Muscle of leg (tissue), 11 donors: ENCODE measurements around the gene USP13. TPM values are rescaled to one million over a fixed set of nuclear protein-coding genes. Genes with fewer than 3 reads are reported as not detected.

Experiments used
- DNase-seq: peaks from one replicate; pipeline ENCODE4 v3.0.0; 2013
- H3K27ac ChIP-seq: one replicate; pipeline ENCODE4 v1.5.1; 2013; ENCODE audit warnings: mild to moderate bottlenecking, low read length, control low read depth
- H3K27me3 ChIP-seq: one replicate; pipeline ENCODE4 v1.6.1; 2013; ENCODE audit warnings: low read length; ENCODE audit not compliant: control insufficient read depth, insufficient read depth
- H3K36me3 ChIP-seq: one replicate; pipeline ENCODE4 v1.6.1; 2013; ENCODE audit warnings: low read length; ENCODE audit not compliant: control insufficient read depth, insufficient read depth
- H3K4me1 ChIP-seq: one replicate; pipeline ENCODE4 v1.6.1; 2013; ENCODE audit warnings: low read length; ENCODE audit not compliant: control insufficient read depth, insufficient read depth
- H3K4me3 ChIP-seq: one replicate; pipeline ENCODE4 v1.5.1; 2013; ENCODE audit warnings: low read length, control low read depth
- H3K9me3 ChIP-seq: replicated peaks from 2 replicates; pipeline ENCODE4 v1.6.1; 2013; ENCODE audit warnings: low read depth, low read length; ENCODE audit not compliant: control insufficient read depth
- WGBS: methylation state at CpG from one replicate; pipeline ENCODE4 v1.1.5; 2013; ENCODE audit warnings: missing lambda C conversion rate; ENCODE audit not compliant: insufficient coverage; 5-methylcytosine and 5-hydroxymethylcytosine counted together
- polyA plus RNA-seq, 8 donors: library from polyadenylated mRNA; unstranded; fragments of 120-200 nt; gene quantifications; one replicate each; pipeline versions ENCODE4 v1.2.1 to v1.2.3, GENCODE V29; 2013; ENCODE audit warnings: inconsistent platforms in 1 of 8, low replicate concordance in 1 of 8; ENCODE audit not compliant: insufficient read length in 8 of 8, insufficient read depth in 1 of 8
- total RNA-seq: library from RNA; stranded (reverse); fragments of 120-200 nt; gene quantifications from one replicate; pipeline ENCODE4 v1.2.4, GENCODE V29; 2013

USP13 gene
- total and polyA plus RNA-seq, 9 donors: 23.9 to 48.7 (median 37.9) TPM

DNA sequence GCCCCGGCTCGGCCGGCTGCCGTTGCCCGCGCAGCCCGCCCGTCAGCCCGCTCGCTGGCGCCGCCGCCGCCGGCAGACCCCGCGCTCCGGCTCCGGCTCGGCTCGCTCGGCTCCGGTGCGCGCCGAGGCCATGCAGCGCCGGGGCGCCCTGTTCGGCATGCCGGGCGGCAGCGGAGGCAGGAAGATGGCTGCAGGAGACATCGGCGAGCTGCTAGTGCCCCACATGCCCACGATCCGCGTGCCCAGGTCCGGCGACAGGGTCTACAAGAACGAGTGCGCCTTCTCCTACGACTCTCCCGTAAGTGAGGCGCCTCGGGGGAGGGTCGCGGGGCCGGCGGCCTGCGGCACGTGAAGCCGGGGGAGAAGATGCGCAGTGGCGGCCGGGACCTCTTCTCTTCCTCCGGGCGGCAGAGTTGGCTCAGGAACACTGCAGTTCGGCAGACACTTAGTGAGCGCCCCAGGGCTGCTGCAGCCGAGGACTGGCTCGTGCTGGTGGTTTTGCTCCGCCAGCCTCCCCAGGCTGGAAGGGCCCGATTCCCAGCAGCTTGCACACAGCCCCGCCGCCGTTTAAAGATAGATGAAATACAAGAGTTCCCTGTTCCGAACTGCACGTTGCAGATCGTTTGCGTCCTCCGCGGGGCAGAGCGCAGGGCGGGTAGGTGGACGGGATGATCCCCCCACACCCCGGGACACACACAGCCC is 407 bp downstream of the USP13 start:
- Histone ChIP-seq H3K4me3 (peak overlapping the region; percentile 47), H3K4me1 (peaks cover 21% of the 10 kb centered on the region), H3K9me3 (no peaks in the 10 kb centered on the region), H3K27ac (peak overlapping the region; percentile 97), H3K27me3 (no peaks in the 10 kb centered on the region), H3K36me3 (no peaks in the 10 kb centered on the region)
- WGBS: under 1% methylated on average over 77 of the region's 77 CpGs
- DNase-seq: peak; percentile 89

GRCh38 chr3:179655236-179655635 is 2.4 kb downstream of the USP13 start:
- Histone ChIP-seq H3K9me3 (no peaks in the 10 kb centered on the region), H3K4me3 (peak overlapping the region; percentile 47), H3K27ac (peak overlapping the region; percentile 75), H3K4me1 (peaks cover 31% of the 10 kb centered on the region), H3K36me3 (no peaks in the 10 kb centered on the region), H3K27me3 (no peaks in the 10 kb centered on the region)
- WGBS: no CpG with 5 or more reads among the region's 2 CpGs
- no peak for DNase-seq

DNA sequence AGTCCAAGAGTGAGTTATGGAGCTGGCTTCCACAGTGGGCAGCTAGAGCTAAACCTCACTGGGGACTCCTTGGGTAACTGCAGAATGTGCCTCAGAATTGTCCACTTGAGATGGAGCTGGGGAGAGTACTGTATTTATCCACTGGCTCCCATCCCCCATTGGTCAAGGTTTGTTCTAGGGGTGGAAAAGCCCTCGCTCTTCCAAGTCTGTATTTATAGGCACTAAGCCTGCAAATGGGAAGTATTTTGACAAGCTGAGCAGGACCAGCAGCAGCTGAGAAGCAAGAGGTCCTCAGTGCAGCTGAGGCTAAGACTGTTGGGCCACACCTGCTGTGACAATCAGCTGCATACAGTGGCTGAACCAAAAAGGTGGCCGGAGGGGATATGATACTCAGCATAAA is 5.8 kb downstream of the USP13 start:
- Histone ChIP-seq H3K9me3 (no peaks in the 10 kb centered on the region), H3K4me3 (no peak overlapping the region), H3K36me3 (no peaks in the 10 kb centered on the region), H3K27ac (peak overlapping the region; percentile 75), H3K4me1 (peaks cover 38% of the 10 kb centered on the region), H3K27me3 (no peaks in the 10 kb centered on the region)
- peak; percentile 59 for DNase-seq
- no CpG with 5 or more reads among the region's 2 CpGs for WGBS

- Histone ChIP-seq H3K4me3 (no peak overlapping the region), H3K27me3 (no peaks in the 10 kb centered on the region), H3K4me1 (peaks cover 40% of the 10 kb centered on the region), H3K9me3 (no peaks in the 10 kb centered on the region), H3K27ac (no peak overlapping the region), H3K36me3 (no peaks in the 10 kb centered on the region)
- no peak for DNase-seq
- no CpG with 5 or more reads among the region's 3 CpGs for WGBS
Observed at GRCh38 chr3:179660872-179661271, 8.0 kb downstream of the USP13 start.

DNA sequence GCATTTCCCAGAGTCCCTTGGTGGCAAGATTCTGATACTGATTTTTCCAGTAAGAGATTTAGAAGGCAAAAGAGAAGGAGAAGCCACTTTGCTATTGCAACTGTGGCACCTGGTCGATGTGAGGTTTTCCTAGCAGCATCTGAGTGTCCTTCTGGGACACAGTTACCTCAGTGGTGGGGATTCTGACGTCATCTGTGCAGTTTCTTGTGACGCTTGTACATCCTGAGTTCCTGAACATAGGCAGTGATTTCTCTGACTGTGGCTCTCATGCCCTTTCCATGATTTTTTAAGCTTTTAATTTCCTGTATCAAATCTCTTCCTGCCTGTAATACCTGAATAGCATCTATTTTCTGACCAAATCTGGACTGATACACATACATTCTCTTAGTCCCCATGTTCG is 8.9 kb downstream of the USP13 start:
- Histone ChIP-seq H3K27ac (no peak overlapping the region), H3K36me3 (no peaks in the 10 kb centered on the region), H3K9me3 (no peaks in the 10 kb centered on the region), H3K4me3 (no peak overlapping the region), H3K4me1 (peaks cover 45% of the 10 kb centered on the region), H3K27me3 (no peaks in the 10 kb centered on the region)
- DNase-seq: no peak
- WGBS: 40% methylated on average over 3 of the region's 4 CpGs

GRCh38 chr3:179663093-179663492 is 10.3 kb downstream of the USP13 start:
- no peaks in the 10 kb centered on the region for H3K36me3 ChIP-seq
- no peaks in the 10 kb centered on the region for H3K9me3 ChIP-seq
- peaks cover 48% of the 10 kb centered on the region for H3K4me1 ChIP-seq
- H3K27ac ChIP-seq: no peak overlapping the region
- no peaks in the 10 kb centered on the region for H3K27me3 ChIP-seq
- DNase-seq: no peak
- WGBS: no CpG with 5 or more reads among the region's 1 CpG
- H3K4me3 ChIP-seq: no peak overlapping the region

DNA sequence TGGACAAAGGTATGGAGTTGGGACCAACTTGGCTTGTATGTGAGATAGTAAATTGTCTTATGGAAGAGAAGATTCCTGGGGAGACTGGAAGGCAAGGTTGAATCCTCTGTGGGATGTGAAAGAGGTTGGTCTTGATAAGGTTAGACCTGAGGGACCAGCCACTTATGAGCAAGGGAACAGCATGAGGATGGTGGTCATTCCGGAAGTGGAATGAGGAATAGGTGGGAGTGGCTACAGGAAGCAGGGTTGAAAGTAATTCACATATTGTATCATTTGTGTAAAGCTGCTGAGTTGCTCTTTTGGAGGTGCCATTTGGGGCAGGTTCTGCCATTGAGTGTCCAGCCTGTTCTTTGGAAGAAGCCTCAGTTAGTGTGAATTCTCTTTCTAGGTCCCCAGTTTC is 13.2 kb downstream of the USP13 start:
- Histone ChIP-seq H3K27ac (peak overlapping the region; percentile 74), H3K9me3 (no peaks in the 10 kb centered on the region), H3K36me3 (no peaks in the 10 kb centered on the region), H3K27me3 (no peaks in the 10 kb centered on the region), H3K4me1 (peaks cover 36% of the 10 kb centered on the region), H3K4me3 (no peak overlapping the region)
- 22% methylated on average over 1 of the region's 1 CpG for WGBS
- no peak for DNase-seq

- no peaks in the 10 kb centered on the region for H3K36me3 ChIP-seq
- H3K4me3 ChIP-seq: no peak overlapping the region
- H3K27ac ChIP-seq: peak overlapping the region; percentile 74
- peaks cover 36% of the 10 kb centered on the region for H3K4me1 ChIP-seq
- H3K9me3 ChIP-seq: no peaks in the 10 kb centered on the region
- peak; percentile 79 for DNase-seq
- 15% methylated on average over 8 of the region's 8 CpGs for WGBS
- H3K27me3 ChIP-seq: no peaks in the 10 kb centered on the region
Observed at GRCh38 chr3:179666436-179667035, 13.7 kb downstream of the USP13 start.

GRCh38 chr3:179668429-179668828 is 15.6 kb downstream of the USP13 start:
- no peaks in the 10 kb centered on the region for H3K27me3 ChIP-seq
- H3K9me3 ChIP-seq: no peaks in the 10 kb centered on the region
- no peak overlapping the region for H3K4me3 ChIP-seq
- H3K27ac ChIP-seq: no peak overlapping the region
- peaks cover 29% of the 10 kb centered on the region for H3K4me1 ChIP-seq
- no CpG with 5 or more reads among the region's 1 CpG for WGBS
- DNase-seq: no peak
- no peaks in the 10 kb centered on the region for H3K36me3 ChIP-seq

GRCh38 chr3:179670311-179670710 is 17.5 kb downstream of the USP13 start:
- no peak overlapping the region for H3K27ac ChIP-seq
- no peaks in the 10 kb centered on the region for H3K9me3 ChIP-seq
- H3K27me3 ChIP-seq: no peaks in the 10 kb centered on the region
- H3K36me3 ChIP-seq: no peaks in the 10 kb centered on the region
- no peak for DNase-seq
- no peak overlapping the region for H3K4me3 ChIP-seq
- WGBS: 89% methylated on average over 5 of the region's 8 CpGs
- peaks cover 21% of the 10 kb centered on the region for H3K4me1 ChIP-seq
